HEK293 (cell line): ENCODE results near the gene PPARGC1A.

ENCODE experiments used
- CTCF ChIA-PET: fragments of 350-600 bp; formaldehyde crosslinking; extraction: SDS; loops from one replicate; lab custom pipeline; 2021; ENCODE audit warnings: antibody characterized with exemption; lab: Yijun Ruan, JAX
- POLR2A ChIA-PET: fragments of 300-600 bp; formaldehyde crosslinking; extraction: SDS; loops from one replicate; lab custom pipeline; 2020; ENCODE audit warnings: antibody characterized with exemption, inconsistent platforms; lab: Yijun Ruan, JAX
- H3K27ac ChIP-seq: fragments of 200-500 bp; sonication (Bioruptor generic); 2 replicates; pipeline ENCODE4 v1.5.1; 2014; ENCODE audit warnings: low read depth, low read length, control low read depth, inconsistent platforms; ENCODE audit errors: extremely low read depth
- H3K36me3 ChIP-seq, 2 experiments: fragments of 200-500 bp in 1 of 2; sonication (Bioruptor generic) in 1 of 2; 1 replicate in 1 of 2; 2 replicates in 1 of 2; pipeline ENCODE4 v1.5.1; 2014 to 2017; ENCODE audit warnings: inconsistent platforms in 2 of 2, low read length in 2 of 2; ENCODE audit not compliant: control insufficient read depth in 2 of 2, insufficient read depth in 1 of 2
- H3K4me1 ChIP-seq: fragments of 200-500 bp; sonication (Bioruptor generic); 2 replicates; pipeline ENCODE4 v1.5.1; 2014; ENCODE audit warnings: mild to moderate bottlenecking, low read length, inconsistent platforms; ENCODE audit not compliant: control insufficient read depth, insufficient read depth
- H3K4me3 ChIP-seq: 2 replicates; pipeline ENCODE4 v1.5.1; 2011; ENCODE audit warnings: low read depth, mild to moderate bottlenecking, control low read depth, low read length, moderate library complexity
- H3K9me3 ChIP-seq: fragments of 200-500 bp; sonication (Bioruptor generic); 2 replicates; pipeline ENCODE4 v1.5.1; 2014; ENCODE audit warnings: low read depth, low read length, inconsistent platforms; ENCODE audit not compliant: control insufficient read depth, insufficient read depth
- EGR2 ChIP-seq: fragments of 450-650 bp; formaldehyde crosslinking; IDR thresholded peaks from 2 replicates; pipeline ENCODE4 v1.5.1; 2016; ENCODE audit warnings: low read depth, missing biosample characterization, missing genetic modification characterization
- HIC1 ChIP-seq: fragments of 450-650 bp; formaldehyde crosslinking; IDR thresholded peaks from 2 replicates; pipeline ENCODE4 v1.5.1; 2016; ENCODE audit warnings: missing biosample characterization, missing genetic modification characterization
- INSM2 ChIP-seq: fragments of 450-650 bp; formaldehyde crosslinking; IDR thresholded peaks from 2 replicates; pipeline ENCODE4 v1.5.1; 2016; ENCODE audit warnings: missing biosample characterization, missing genetic modification characterization
- KLF10 ChIP-seq: fragments of 450-650 bp; IDR thresholded peaks from 2 replicates; pipeline ENCODE4 v1.5.1; 2018; ENCODE audit warnings: missing biosample characterization, mild to moderate bottlenecking, missing genetic modification characterization
- KLF16 ChIP-seq: fragments of 450-650 bp; formaldehyde crosslinking; IDR thresholded peaks from 2 replicates; pipeline ENCODE4 v1.5.1; 2017; ENCODE audit warnings: missing biosample characterization, missing genetic modification characterization
- REPIN1 ChIP-seq: fragments of 450-650 bp; formaldehyde crosslinking; IDR thresholded peaks from 2 replicates; pipeline ENCODE4 v1.5.1; 2017; ENCODE audit warnings: missing biosample characterization, missing genetic modification characterization, low read depth
- SALL2 ChIP-seq: fragments of 450-650 bp; formaldehyde crosslinking; IDR thresholded peaks from 2 replicates; pipeline ENCODE4 v1.5.0; 2017; ENCODE audit warnings: missing biosample characterization, mild to moderate bottlenecking, missing genetic modification characterization, borderline replicate concordance
- SP2 ChIP-seq: fragments of 450-650 bp; formaldehyde crosslinking; IDR thresholded peaks from 2 replicates; pipeline ENCODE4 v1.5.1; 2016; ENCODE audit warnings: missing biosample characterization, missing genetic modification characterization
- ZBTB21 ChIP-seq: fragments of 450-650 bp; formaldehyde crosslinking; IDR thresholded peaks from 2 replicates; pipeline ENCODE4 v1.5.1; 2017; ENCODE audit warnings: missing biosample characterization, missing genetic modification characterization
- ZNF121 ChIP-seq: fragments of 450-650 bp; formaldehyde crosslinking; IDR thresholded peaks from 2 replicates; pipeline ENCODE4 v1.5.1; 2016; ENCODE audit warnings: missing biosample characterization, missing genetic modification characterization
- ZNF148 ChIP-seq: fragments of 450-650 bp; formaldehyde crosslinking; IDR thresholded peaks from 2 replicates; pipeline ENCODE4 v1.5.0; 2017; ENCODE audit warnings: missing biosample characterization, missing genetic modification characterization, borderline replicate concordance
- ZNF214 ChIP-seq: fragments of 450-650 bp; formaldehyde crosslinking; IDR thresholded peaks from 2 replicates; pipeline ENCODE4 v1.5.1; 2017; ENCODE audit warnings: missing biosample characterization, mild to moderate bottlenecking, missing genetic modification characterization, borderline replicate concordance
- ZNF394 ChIP-seq: fragments of 450-650 bp; formaldehyde crosslinking; IDR thresholded peaks from 2 replicates; pipeline ENCODE4 v1.5.1; 2016; ENCODE audit warnings: missing biosample characterization, missing genetic modification characterization, mild to moderate bottlenecking, moderate library complexity, borderline replicate concordance
- ZNF488 ChIP-seq: fragments of 450-650 bp; formaldehyde crosslinking; IDR thresholded peaks from 2 replicates; pipeline ENCODE4 v1.5.1; 2016; ENCODE audit warnings: missing biosample characterization, missing genetic modification characterization
- ZNF555 ChIP-seq: fragments of 450-650 bp; formaldehyde crosslinking; conservative IDR thresholded peaks from 2 replicates; pipeline ENCODE4 v1.5.1; 2017; ENCODE audit warnings: missing biosample characterization, mild to moderate bottlenecking, missing genetic modification characterization, inconsistent platforms
- ZNF623 ChIP-seq: fragments of 450-650 bp; formaldehyde crosslinking; IDR thresholded peaks from 2 replicates; pipeline ENCODE4 v1.5.1; 2016; ENCODE audit warnings: missing biosample characterization, missing genetic modification characterization
- ZNF654 ChIP-seq: fragments of 450-650 bp; formaldehyde crosslinking; IDR thresholded peaks from 2 replicates; pipeline ENCODE4 v1.5.1; 2016; ENCODE audit warnings: low read depth, missing biosample characterization, missing genetic modification characterization
- ZNF785 ChIP-seq: fragments of 450-650 bp; formaldehyde crosslinking; IDR thresholded peaks from 2 replicates; pipeline ENCODE4 v1.5.1; 2016; ENCODE audit warnings: missing biosample characterization, missing genetic modification characterization

PPARGC1A gene

GRCh38 chr4:23861897-23862296 lies 27.9 kb downstream of the PPARGC1A start (continued):
- TF ChIP-seq ZNF214 (tag by site-specific recombination) (no peak), KLF16 (tag by site-specific recombination) (no peak), EGR2 (tag by site-specific recombination) (no peak), KLF10 (no peak), SALL2 (tag by site-specific recombination) (no peak)
- TF ChIP-seq, all 188 proteins: peak for 0

- ChIA-PET POLR2A (no interaction called here), CTCF (no interaction called here)
- Histone ChIP-seq H3K4me1 (no peaks in the 10 kb centered on the region), H3K27ac (no peak overlapping the region), H3K36me3 (no peaks in the 10 kb centered on the region), H3K9me3 (no peaks in the 10 kb centered on the region), H3K4me3 (no peak overlapping the region)
- TF ChIP-seq ZNF121 (tag by site-specific recombination) (no peak), ZNF623 (no peak), ZNF488 (tag by site-specific recombination) (no peak), ZNF394 (tag by site-specific recombination) (no peak), REPIN1 (tag by site-specific recombination) (no peak)
Measured at GRCh38 chr4:23860919-23861318, 28.9 kb downstream of the PPARGC1A start.

- no peak overlapping the region for H3K4me3 ChIP-seq
- H3K36me3 ChIP-seq, result no peaks in the 10 kb centered on the region
- H3K27ac ChIP-seq, result no peak overlapping the region
- ChIA-PET CTCF (interaction anchor here (0.5 kb wide), 1 partner anchor 129 kb away, joined by 3 read pairs; no protein-coding TSS in a partner anchor), POLR2A (no interaction called here)
- no peak for TF ChIP-seq ZNF488 (tag by site-specific recombination)
- 0 out of 2 replicates have a peak, but pooled peaks have one; percentile 6 for TF ChIP-seq ZNF654 (tag by site-specific recombination)
- TF ChIP-seq ZNF555, result no peak
- no peak for TF ChIP-seq ZNF148 (tag by site-specific recombination)
- TF ChIP-seq ZNF785 (tag by site-specific recombination), result no peak
- no peak for TF ChIP-seq ZBTB21 (tag by site-specific recombination)
- no peak for TF ChIP-seq HIC1 (tag by site-specific recombination)
- TF ChIP-seq SP2 (tag by site-specific recombination), result no peak
- no peak for TF ChIP-seq INSM2 (tag by site-specific recombination)
- H3K9me3 ChIP-seq, result no peaks in the 10 kb centered on the region
- H3K4me1 ChIP-seq, result no peaks in the 10 kb centered on the region
Measured at GRCh38 chr4:23857367-23857959, 32.4 kb downstream of the PPARGC1A start.
